Neural crest cell (in vitro differentiated cells): ENCODE data around the gene PTHLH. TPM values are rescaled to one million over a fixed set of nuclear protein-coding genes. Genes with fewer than 3 reads are reported as not detected.

Source experiments
- DNase-seq: peaks from one replicate; pipeline ENCODE4 v3.0.0; 2021; ENCODE audit warnings: low read depth, mixed read lengths, low spot score
- H3K27ac Mint-ChIP-seq: one replicate; pipeline ENCODE4 v1.8.0; 2021; ENCODE audit warnings: mild to moderate bottlenecking, mixed read lengths; ENCODE audit not compliant: unreplicated experiment
- H3K27me3 Mint-ChIP-seq: 2 replicates; pipeline ENCODE4 v1.8.0; 2021; ENCODE audit warnings: low read depth, mild to moderate bottlenecking, mixed read lengths
- H3K36me3 Mint-ChIP-seq: 2 replicates; pipeline ENCODE4 v1.8.0; 2021; ENCODE audit warnings: low read depth, mild to moderate bottlenecking, mixed read lengths
- H3K4me1 Mint-ChIP-seq: 2 replicates; pipeline ENCODE4 v1.8.0; 2021; ENCODE audit warnings: mixed read lengths
- H3K4me3 Mint-ChIP-seq: one replicate; pipeline ENCODE4 v1.8.0; 2021; ENCODE audit warnings: mild to moderate bottlenecking, mixed read lengths
- H3K9me3 Mint-ChIP-seq: 2 replicates; pipeline ENCODE4 v1.8.0; 2021; ENCODE audit warnings: mixed read lengths
- CTCF ChIP-seq: fragments of 200-600 bp; sonication (generic); conservative IDR thresholded peaks from 2 replicates; pipeline ENCODE4 v1.5.0; 2021; ENCODE audit warnings: antibody characterized with exemption, mild to moderate bottlenecking
- total RNA-seq: library from RNA; stranded (reverse); gene quantifications from 2 replicates; pipeline ENCODE4 v1.2.1, GENCODE V29; 2021

Gene PTHLH
- total RNA-seq, 1 donor from 2014 or later: 0.56 TPM

- Mint-ChIP-seq H3K27me3 (peaks cover 31% of the 10 kb centered on the region), H3K27ac (no peak overlapping the region), H3K4me1 (peaks cover 3% of the 10 kb centered on the region), H3K4me3 (no peak overlapping the region), H3K36me3 (no peaks in the 10 kb centered on the region), H3K9me3 (no peaks in the 10 kb centered on the region)
- no peak for DNase-seq
- TF ChIP-seq CTCF: no peak
Measured at GRCh38 chr12:27957366-27957765, 15.2 kb downstream of the PTHLH start.

GRCh38 chr12:27953817-27954216 is 18.7 kb downstream of the PTHLH start:
- no peak overlapping the region for H3K4me3 Mint-ChIP-seq
- no peaks in the 10 kb centered on the region for H3K9me3 Mint-ChIP-seq
- H3K4me1 Mint-ChIP-seq: peaks cover 14% of the 10 kb centered on the region
- TF ChIP-seq CTCF: no peak
- DNase-seq: no peak
- H3K27me3 Mint-ChIP-seq: peaks cover 37% of the 10 kb centered on the region
- H3K27ac Mint-ChIP-seq: no peak overlapping the region
- H3K36me3 Mint-ChIP-seq: no peaks in the 10 kb centered on the region

- Mint-ChIP-seq H3K4me1 (peaks cover 14% of the 10 kb centered on the region), H3K27ac (no peak overlapping the region), H3K4me3 (no peak overlapping the region), H3K27me3 (peaks cover 33% of the 10 kb centered on the region), H3K36me3 (no peaks in the 10 kb centered on the region), H3K9me3 (no peaks in the 10 kb centered on the region)
- no peak for DNase-seq
- TF ChIP-seq CTCF: no peak
Measured at GRCh38 chr12:27953348-27953747, 19.2 kb downstream of the PTHLH start.

- Mint-ChIP-seq H3K36me3 (no peaks in the 10 kb centered on the region), H3K4me1 (peaks cover 14% of the 10 kb centered on the region), H3K9me3 (no peaks in the 10 kb centered on the region), H3K4me3 (no peak overlapping the region), H3K27me3 (peaks cover 30% of the 10 kb centered on the region), H3K27ac (no peak overlapping the region)
- no peak for TF ChIP-seq CTCF
- no peak for DNase-seq
Measured at GRCh38 chr12:27952510-27952909, 20.0 kb downstream of the PTHLH start.

- H3K36me3 Mint-ChIP-seq: no peaks in the 10 kb centered on the region
- peaks cover 14% of the 10 kb centered on the region for H3K4me1 Mint-ChIP-seq
- DNase-seq: no peak
- H3K9me3 Mint-ChIP-seq: no peaks in the 10 kb centered on the region
- peaks cover 27% of the 10 kb centered on the region for H3K27me3 Mint-ChIP-seq
- no peak overlapping the region for H3K27ac Mint-ChIP-seq
- H3K4me3 Mint-ChIP-seq: no peak overlapping the region
- TF ChIP-seq CTCF: no peak
Measured at GRCh38 chr12:27951898-27952297, 20.6 kb downstream of the PTHLH start.

- no peaks in the 10 kb centered on the region for H3K27me3 Mint-ChIP-seq
- DNase-seq: no peak
- no peak overlapping the region for H3K27ac Mint-ChIP-seq
- H3K9me3 Mint-ChIP-seq: no peaks in the 10 kb centered on the region
- H3K36me3 Mint-ChIP-seq: no peaks in the 10 kb centered on the region
- H3K4me1 Mint-ChIP-seq: peaks cover 1% of the 10 kb centered on the region
- no peak overlapping the region for H3K4me3 Mint-ChIP-seq
- TF ChIP-seq CTCF: no peak
Measured at GRCh38 chr12:27946421-27946820, 26.1 kb downstream of the PTHLH start.
